Mononuclear cell (primary cell): ENCODE measurements around the gene VWA3B. TPM values are rescaled to one million over a fixed set of nuclear protein-coding genes. Genes with fewer than 3 reads are reported as not detected.

ENCODE experiments used
- H3K27me3 ChIP-seq: 2 replicates; pipeline ENCODE4 v1.6.0; 2011; ENCODE audit warnings: low read length, control low read depth; ENCODE audit not compliant: insufficient read depth
- H3K4me1 ChIP-seq: 2 replicates; pipeline ENCODE4 v1.5.1; 2011; ENCODE audit warnings: mild to moderate bottlenecking, low read length, control low read depth; ENCODE audit not compliant: insufficient read depth
- H3K4me3 ChIP-seq: 2 replicates; pipeline ENCODE4 v1.5.1; 2011; ENCODE audit warnings: mild to moderate bottlenecking, low read length, moderate library complexity
- H3K9me3 ChIP-seq: 2 replicates; pipeline ENCODE4 v1.5.1; 2011; ENCODE audit warnings: low read depth, mild to moderate bottlenecking, control low read depth, low read length
- total RNA-seq: library from RNA; depleted of rRNA; stranded (reverse); fragments of >200 nt; gene quantifications from one replicate; pipeline ENCODE4 v1.2.3, GENCODE V29; 2012

The VWA3B gene
- total RNA-seq, 1 donor = not detected

DNA sequence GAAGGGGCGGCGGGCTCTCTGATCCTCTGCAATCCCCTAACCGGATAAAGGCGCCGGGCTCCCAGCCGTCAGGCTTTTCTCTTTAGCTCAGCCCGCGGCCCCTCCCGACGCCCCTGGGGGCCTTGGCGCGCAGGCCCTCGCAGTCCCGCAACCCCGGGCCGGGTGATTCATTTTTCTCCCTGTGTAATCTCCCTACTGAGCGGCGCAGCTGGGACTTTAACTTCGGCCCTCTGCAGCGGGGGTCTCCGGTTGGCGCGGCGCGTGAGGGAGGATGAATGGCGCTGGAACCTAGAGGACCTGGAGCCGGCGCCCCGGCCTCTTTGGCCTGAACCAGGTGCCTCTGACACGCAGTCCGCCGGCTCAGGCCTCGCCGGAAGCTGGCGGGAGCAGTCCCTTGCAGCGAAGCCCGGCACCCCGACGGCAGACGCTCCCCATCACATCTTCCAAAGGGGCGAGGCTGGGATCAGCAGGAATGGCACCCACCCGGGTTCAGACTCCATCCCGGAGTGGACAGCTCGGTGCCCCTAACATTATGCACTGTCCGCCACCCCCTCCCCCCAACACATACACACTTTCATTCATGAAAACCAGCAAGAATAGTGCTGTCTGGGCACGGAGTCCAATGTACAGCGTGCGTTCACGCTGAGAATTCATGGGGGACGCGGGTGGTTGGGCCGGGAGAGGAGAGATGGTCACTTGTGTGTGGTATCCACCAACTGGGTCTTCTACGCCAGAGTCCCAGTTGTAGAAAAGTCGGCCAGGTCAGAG, 260.5 kb downstream of the VWA3B start:
- Histone ChIP-seq H3K4me3 (no peak overlapping the region), H3K9me3 (no peaks in the 10 kb centered on the region), H3K4me1 (no peaks in the 10 kb centered on the region), H3K27me3 (peaks cover 80% of the 10 kb centered on the region)

DNA sequence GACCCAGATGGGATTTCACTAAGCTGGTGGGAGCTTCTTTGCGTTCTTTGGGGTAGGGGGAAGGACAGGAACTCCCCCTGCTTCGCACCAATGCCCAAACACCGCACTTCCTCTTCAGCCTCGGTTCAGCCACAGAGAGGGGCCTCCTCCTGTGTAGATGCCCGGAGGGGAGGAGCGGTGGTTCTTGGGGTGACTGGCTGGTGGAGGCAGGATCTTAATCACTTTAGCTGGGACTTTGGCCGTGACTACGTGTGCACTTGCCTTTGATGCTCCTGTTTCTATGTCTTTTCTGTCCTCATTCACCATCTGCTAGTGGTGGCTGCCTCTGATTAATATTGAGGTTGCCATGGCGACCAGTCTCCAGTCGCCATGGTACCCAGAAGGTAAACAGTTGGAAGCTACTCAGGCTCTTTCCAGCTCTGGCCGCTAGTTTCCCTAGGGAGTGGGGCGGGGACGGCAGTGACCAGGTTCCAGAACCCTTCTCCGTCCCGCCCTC, 261.1 kb downstream of the VWA3B start:
- Histone ChIP-seq H3K4me3 (no peak overlapping the region), H3K27me3 (peaks cover 82% of the 10 kb centered on the region), H3K4me1 (no peaks in the 10 kb centered on the region), H3K9me3 (no peaks in the 10 kb centered on the region)

DNA sequence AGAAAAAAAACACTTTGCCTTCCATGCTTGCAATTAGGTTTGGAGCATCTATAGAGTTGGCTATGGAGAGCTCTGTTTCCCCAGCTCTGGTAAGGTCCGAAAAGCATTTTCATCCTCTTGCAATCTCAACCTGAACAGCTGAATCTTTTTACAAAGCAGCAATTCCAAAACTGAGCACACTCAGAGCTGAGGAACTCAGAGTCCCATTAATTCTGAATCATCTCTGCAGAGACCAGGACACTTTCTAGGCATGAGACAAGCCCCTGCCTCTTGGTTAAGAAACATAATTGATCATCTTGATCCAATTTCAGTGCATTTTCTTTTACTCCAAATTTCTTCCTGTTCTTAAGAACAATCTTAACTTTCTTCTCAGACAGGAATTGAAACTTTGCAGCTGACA, 263.4 kb downstream of the VWA3B start:
- Histone ChIP-seq H3K27me3 (peaks cover 72% of the 10 kb centered on the region), H3K4me1 (no peaks in the 10 kb centered on the region), H3K4me3 (no peak overlapping the region), H3K9me3 (no peaks in the 10 kb centered on the region)

DNA sequence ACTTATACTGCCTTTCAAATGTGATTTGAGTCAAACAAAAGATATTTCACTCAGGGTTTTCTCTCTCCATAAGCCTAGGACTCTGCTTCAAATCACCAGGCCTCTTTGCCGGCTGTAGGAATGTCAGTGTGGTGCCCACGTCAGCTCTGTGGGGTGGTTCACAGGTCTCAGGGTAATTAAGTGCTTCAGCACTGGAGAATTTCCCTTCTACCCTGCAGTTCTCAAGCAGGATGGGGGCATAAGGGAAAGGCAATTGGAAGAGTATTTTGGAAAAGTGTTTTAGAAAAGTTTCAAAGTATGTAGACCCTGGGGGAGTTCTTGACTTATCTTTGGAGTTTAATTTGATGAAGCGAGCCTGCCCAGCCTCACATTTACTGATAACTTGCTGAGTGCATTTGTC, 268.9 kb downstream of the VWA3B start:
- Histone ChIP-seq H3K4me1 (no peaks in the 10 kb centered on the region), H3K4me3 (no peak overlapping the region), H3K9me3 (no peaks in the 10 kb centered on the region), H3K27me3 (peaks cover 18% of the 10 kb centered on the region)

DNA sequence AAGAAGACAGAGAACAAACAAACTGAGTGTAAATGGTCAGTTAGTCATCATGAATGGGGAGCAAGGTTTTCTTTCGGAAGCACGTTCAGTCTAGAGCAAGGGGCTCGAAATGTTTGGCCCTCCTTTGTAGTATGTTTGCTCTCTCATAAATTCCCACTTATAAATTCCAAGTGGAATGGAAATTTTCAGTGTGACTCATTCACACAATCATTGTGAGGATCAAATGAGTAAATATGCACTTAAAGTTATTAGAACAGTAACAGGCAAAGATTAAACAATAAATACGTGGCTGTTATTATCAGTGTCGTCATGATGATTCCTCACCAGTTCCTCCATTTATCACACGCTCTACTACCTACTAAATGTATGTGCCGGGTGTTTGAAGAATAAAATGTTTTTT, 269.8 kb downstream of the VWA3B start:
- H3K27me3 ChIP-seq = peaks cover 15% of the 10 kb centered on the region
- H3K9me3 ChIP-seq = no peaks in the 10 kb centered on the region
- H3K4me3 ChIP-seq = no peak overlapping the region
- no peaks in the 10 kb centered on the region for H3K4me1 ChIP-seq

DNA sequence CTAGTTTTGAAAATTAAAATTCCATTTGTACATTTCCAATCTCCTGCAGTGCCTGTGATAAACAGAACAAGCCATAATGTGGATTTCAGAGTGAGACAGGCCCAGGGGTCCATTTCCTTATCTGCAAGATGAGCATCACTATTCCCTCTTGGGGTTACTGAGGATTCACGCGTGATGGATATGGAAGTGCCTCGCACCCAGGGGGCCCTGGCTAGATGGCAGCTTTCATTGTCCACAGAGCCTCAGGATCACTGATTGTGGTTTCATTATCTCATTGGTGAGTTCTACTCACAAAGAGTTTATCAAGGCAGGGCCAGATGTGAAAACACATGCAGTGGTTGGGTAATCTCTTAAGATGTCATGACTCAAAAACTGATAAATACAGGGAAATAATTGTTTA, 270.9 kb downstream of the VWA3B start:
- H3K4me1 ChIP-seq = no peaks in the 10 kb centered on the region
- H3K4me3 ChIP-seq = no peak overlapping the region
- peaks cover 11% of the 10 kb centered on the region for H3K27me3 ChIP-seq
- no peaks in the 10 kb centered on the region for H3K9me3 ChIP-seq

DNA sequence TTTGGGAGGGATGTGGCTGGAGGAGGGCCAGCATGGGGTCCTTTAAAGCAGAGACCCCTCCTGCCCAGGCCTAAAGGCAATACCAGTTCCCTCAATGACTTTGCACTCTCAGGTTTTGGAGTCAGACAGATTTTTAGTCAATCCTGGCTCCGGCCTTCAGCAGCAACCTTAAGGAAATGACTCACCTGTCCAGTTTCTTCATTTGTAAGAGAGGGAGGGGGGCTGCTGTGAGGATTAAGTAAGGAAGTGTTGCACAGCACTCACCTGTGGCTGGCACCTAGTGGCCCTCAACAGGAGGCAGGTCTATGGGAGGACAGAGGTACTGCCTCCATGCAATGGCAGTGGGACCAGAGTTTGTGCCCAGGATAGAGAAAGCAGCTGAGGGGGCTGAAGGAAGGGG, 273.0 kb downstream of the VWA3B start:
- Histone ChIP-seq H3K27me3 (no peaks in the 10 kb centered on the region), H3K4me1 (no peaks in the 10 kb centered on the region), H3K9me3 (no peaks in the 10 kb centered on the region), H3K4me3 (no peak overlapping the region)

Other genes starting within 250 kb of the VWA3B start
- gene TMEM131, start 91.2 kb upstream of the VWA3B start, total RNA-seq = 26.6 TPM